HFFc6 (cell line): Measurements from ENCODE around the gene KDM3B. TPM values are rescaled to one million over a fixed set of nuclear protein-coding genes. Genes with fewer than 3 reads are reported as not detected.
A peak's percentile ranks its signal among the peaks of the same experiment; 100 is the strongest.

Experiments
- DNase-seq: peaks from one replicate; pipeline ENCODE4 v3.0.0-alpha.2; 2018
- H3K27ac Mint-ChIP-seq: 2 replicates; pipeline ENCODE4 v1.8.0; 2020; ENCODE audit warnings: mild to moderate bottlenecking, mixed read lengths
- H3K27me3 Mint-ChIP-seq: 2 replicates; pipeline ENCODE4 v1.8.0; 2021; ENCODE audit warnings: mild to moderate bottlenecking, moderate library complexity, mixed read lengths; ENCODE audit not compliant: insufficient read depth
- H3K36me3 Mint-ChIP-seq: 2 replicates; pipeline ENCODE4 v1.8.0; 2021; ENCODE audit warnings: low read depth, mixed read lengths
- H3K4me1 Mint-ChIP-seq: 2 replicates; pipeline ENCODE4 v1.8.0; 2020; ENCODE audit warnings: low read depth, mixed read lengths
- H3K4me3 Mint-ChIP-seq: 2 replicates; pipeline ENCODE4 v1.8.0; 2020; ENCODE audit warnings: mild to moderate bottlenecking, moderate library complexity, mixed read lengths
- H3K9me3 Mint-ChIP-seq: 2 replicates; pipeline ENCODE4 v1.8.0; 2020; ENCODE audit warnings: mild to moderate bottlenecking, mixed read lengths
- total RNA-seq, 6 experiments: library from RNA; stranded (reverse); fragmentation: NEBNext Ultra II Directional; extraction: Animal tissue kit (Norgen Biotek cat#: 25700); gene quantifications; 2 replicates in 1 of 6; 3 replicates in 5 of 6; pipeline ENCODE4 v1.2.3, GENCODE V29; 2021
- TF ChIP-seq, protein P1 (sequence below): fragments of 200-600 bp; sonication (generic); IDR thresholded peaks from 2 replicates; pipeline ENCODE4 v1.5.0; 2021; ENCODE audit warnings: antibody characterized with exemption, mild to moderate bottlenecking

The KDM3B gene
- total RNA-seq, 6 experiments from 2014 or later, result 29.0 to 37.8 (median 33.3) TPM

DNA sequence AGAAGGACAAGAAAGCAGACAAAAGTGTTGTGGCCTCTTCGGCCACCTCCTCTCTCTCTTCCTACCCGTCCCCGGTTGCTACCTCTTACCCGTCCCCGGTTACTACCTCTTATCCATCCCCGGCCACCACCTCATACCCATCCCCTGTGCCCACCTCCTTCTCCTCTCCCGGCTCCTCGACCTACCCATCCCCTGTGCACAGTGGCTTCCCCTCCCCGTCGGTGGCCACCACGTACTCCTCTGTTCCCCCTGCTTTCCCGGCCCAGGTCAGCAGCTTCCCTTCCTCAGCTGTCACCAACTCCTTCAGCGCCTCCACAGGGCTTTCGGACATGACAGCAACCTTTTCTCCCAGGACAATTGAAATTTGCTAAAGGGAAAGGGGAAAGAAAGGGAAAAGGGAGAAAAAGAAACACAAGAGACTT, 115.2 kb downstream of the KDM3B start:
- Mint-ChIP-seq H3K4me1 (peaks cover 35% of the 10 kb centered on the region), H3K27ac (peak overlapping the region; percentile 97), H3K9me3 (peaks cover 63% of the 10 kb centered on the region), H3K27me3 (peaks cover 74% of the 10 kb centered on the region), H3K36me3 (peaks cover 26% of the 10 kb centered on the region), H3K4me3 (peak overlapping the region; percentile 89)
- peak; percentile 22 for DNase-seq
- TF ChIP-seq, protein P1, sequence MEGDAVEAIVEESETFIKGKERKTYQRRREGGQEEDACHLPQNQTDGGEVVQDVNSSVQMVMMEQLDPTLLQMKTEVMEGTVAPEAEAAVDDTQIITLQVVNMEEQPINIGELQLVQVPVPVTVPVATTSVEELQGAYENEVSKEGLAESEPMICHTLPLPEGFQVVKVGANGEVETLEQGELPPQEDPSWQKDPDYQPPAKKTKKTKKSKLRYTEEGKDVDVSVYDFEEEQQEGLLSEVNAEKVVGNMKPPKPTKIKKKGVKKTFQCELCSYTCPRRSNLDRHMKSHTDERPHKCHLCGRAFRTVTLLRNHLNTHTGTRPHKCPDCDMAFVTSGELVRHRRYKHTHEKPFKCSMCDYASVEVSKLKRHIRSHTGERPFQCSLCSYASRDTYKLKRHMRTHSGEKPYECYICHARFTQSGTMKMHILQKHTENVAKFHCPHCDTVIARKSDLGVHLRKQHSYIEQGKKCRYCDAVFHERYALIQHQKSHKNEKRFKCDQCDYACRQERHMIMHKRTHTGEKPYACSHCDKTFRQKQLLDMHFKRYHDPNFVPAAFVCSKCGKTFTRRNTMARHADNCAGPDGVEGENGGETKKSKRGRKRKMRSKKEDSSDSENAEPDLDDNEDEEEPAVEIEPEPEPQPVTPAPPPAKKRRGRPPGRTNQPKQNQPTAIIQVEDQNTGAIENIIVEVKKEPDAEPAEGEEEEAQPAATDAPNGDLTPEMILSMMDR, result no peak

- H3K4me1 Mint-ChIP-seq, result peaks cover 34% of the 10 kb centered on the region
- H3K36me3 Mint-ChIP-seq, result peaks cover 26% of the 10 kb centered on the region
- peak; percentile 56 for DNase-seq
- peak overlapping the region; percentile 89 for H3K4me3 Mint-ChIP-seq
- H3K9me3 Mint-ChIP-seq, result peaks cover 63% of the 10 kb centered on the region
- TF ChIP-seq, protein P1, result no peak
- peak overlapping the region; percentile 97 for H3K27ac Mint-ChIP-seq
- H3K27me3 Mint-ChIP-seq, result peaks cover 75% of the 10 kb centered on the region
These were observed 115.9 kb downstream of the KDM3B start for GRCh38 chr5:138468133-138468965.

GRCh38 chr5:138468966-138469539, 116.6 kb downstream of the KDM3B start:
- peak overlapping the region; percentile 97 for H3K27ac Mint-ChIP-seq

GRCh38 chr5:138469540-138470321, 117.2 kb downstream of the KDM3B start:
- H3K4me1 Mint-ChIP-seq, result peaks cover 31% of the 10 kb centered on the region
- TF ChIP-seq, protein P1, result no peak
- H3K27ac Mint-ChIP-seq, result peak overlapping the region; percentile 74
- H3K9me3 Mint-ChIP-seq, result peaks cover 63% of the 10 kb centered on the region
- peak; percentile 84 for DNase-seq
- peaks cover 77% of the 10 kb centered on the region for H3K27me3 Mint-ChIP-seq
- peaks cover 26% of the 10 kb centered on the region for H3K36me3 Mint-ChIP-seq
- H3K4me3 Mint-ChIP-seq, result peak overlapping the region; percentile 89

More at GRCh38 chr5:138468966-138469539, 116.6 kb downstream of the KDM3B start:
- no peak for DNase-seq
- H3K9me3 Mint-ChIP-seq, result peaks cover 63% of the 10 kb centered on the region
- peaks cover 31% of the 10 kb centered on the region for H3K4me1 Mint-ChIP-seq
- H3K27me3 Mint-ChIP-seq, result peaks cover 77% of the 10 kb centered on the region
- peaks cover 26% of the 10 kb centered on the region for H3K36me3 Mint-ChIP-seq
- H3K4me3 Mint-ChIP-seq, result peak overlapping the region; percentile 89
- TF ChIP-seq, protein P1, result no peak

DNA sequence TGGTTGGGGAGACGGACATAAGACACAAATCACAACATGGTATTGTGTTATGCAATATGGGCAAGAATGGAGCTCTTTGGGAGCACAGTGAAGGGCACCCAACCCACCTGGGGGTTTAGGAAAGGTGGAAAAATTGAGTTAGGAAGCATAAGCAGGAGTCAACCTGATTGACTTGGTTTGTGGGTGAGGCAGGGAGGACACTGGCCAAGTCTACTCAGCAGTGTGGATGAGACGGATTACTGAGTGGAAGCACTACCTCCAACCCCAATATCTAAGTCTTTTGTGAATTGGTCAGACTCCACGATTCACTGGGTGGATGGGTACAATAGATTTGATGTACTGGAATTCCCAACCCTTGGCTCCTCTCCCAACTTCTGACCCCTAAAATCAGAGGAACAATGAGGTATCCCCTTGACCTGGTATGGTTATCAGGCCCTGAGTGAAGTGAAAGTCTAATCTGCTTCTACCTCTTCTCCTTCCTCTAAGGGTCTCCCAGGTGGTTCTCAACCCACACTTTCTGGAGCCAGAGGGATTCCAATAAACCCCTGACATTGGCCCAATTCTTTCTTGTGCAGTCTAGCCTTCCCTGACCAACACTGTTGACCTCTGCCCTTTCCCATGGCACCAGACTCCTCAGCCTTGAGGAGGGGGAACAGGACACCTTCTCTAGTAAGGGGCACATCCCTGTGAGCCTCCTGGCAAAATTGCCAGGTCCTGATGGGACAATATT, 118.0 kb downstream of the KDM3B start:
- H3K36me3 Mint-ChIP-seq, result peaks cover 26% of the 10 kb centered on the region
- H3K4me1 Mint-ChIP-seq, result peaks cover 31% of the 10 kb centered on the region
- H3K9me3 Mint-ChIP-seq, result peaks cover 60% of the 10 kb centered on the region
- DNase-seq, result peak; percentile 83
- H3K27me3 Mint-ChIP-seq, result peaks cover 76% of the 10 kb centered on the region
- TF ChIP-seq, protein P1, result no peak
- H3K27ac Mint-ChIP-seq, result peak overlapping the region; percentile 74
- peak overlapping the region; percentile 89 for H3K4me3 Mint-ChIP-seq
